HepG2 (cell line): ENCODE results near the gene FAM171A2. TPM values are rescaled to one million over a fixed set of nuclear protein-coding genes. Genes with fewer than 3 reads are reported as not detected.

Experiments
- ATAC-seq: fragments of 200-7000 bp; cut with Tn5 transposase; 3 replicates; pipeline ENCODE4 v1.9.1; 2020; ENCODE audit warnings: mild to moderate bottlenecking, moderate library complexity
- BruUV-seq: library from RNA; stranded (reverse); fragments of 400-500 nt; replicated peaks from 2 replicates; lab custom pipeline; 2021; lab: Mats Ljungman, UMichigan
- CTCF ChIA-PET: fragments of 300-600 bp; formaldehyde crosslinking; extraction: SDS; loops from one replicate; lab custom pipeline; 2021; ENCODE audit warnings: low total read pairs, inconsistent platforms, low intra/inter-chr PET ratio; lab: Yijun Ruan, JAX
- POLR2A ChIA-PET: fragments of 350-600 bp; sonication (Branson Sonifier 250); formaldehyde crosslinking; loops from one replicate; lab custom pipeline; 2020; ENCODE audit warnings: antibody characterized with exemption, inconsistent platforms; lab: Yijun Ruan, JAX
- DNase-seq: peaks from one replicate; pipeline ENCODE4 v3.0.0-alpha.2; 2015; ENCODE audit warnings: low spot score
- FAIRE-seq: peaks from 3 replicates; lab custom pipeline; 2011; peaks lifted over from hg19 to GRCh38; lab: Jason Lieb, UNC
- H2AFZ ChIP-seq: one replicate; pipeline ENCODE4 v1.6.1; 2011; ENCODE audit warnings: low read length, inconsistent platforms
- H3K27ac ChIP-seq: fragments of 300-600 bp; 3 replicates; pipeline ENCODE4 v1.8.0; 2011; ENCODE audit warnings: mixed run types, mild to moderate bottlenecking, mixed read lengths, low read length, inconsistent platforms; ENCODE audit not compliant: insufficient read depth; ENCODE audit errors: extremely low read length
- H3K27me3 ChIP-seq, 2 experiments: fragments of 200-600 bp in 1 of 2; 2 replicates in 1 of 2; 3 replicates in 1 of 2; pipeline versions ENCODE4 v1.6.0 to v1.8.0; 2011; ENCODE audit warnings: low read length in 2 of 2, mild to moderate bottlenecking in 2 of 2, moderate library complexity in 2 of 2, inconsistent platforms in 1 of 2; ENCODE audit not compliant: insufficient read depth in 2 of 2, control insufficient read depth in 1 of 2
- H3K36me3 ChIP-seq, 2 experiments: fragments of 200-600 bp in 1 of 2; replicated peaks in 1 of 2; 2 replicates in 1 of 2; 3 replicates in 1 of 2; pipeline versions ENCODE4 v1.5.1 to v1.8.0; 2011; ENCODE audit warnings: low read length in 2 of 2, inconsistent platforms in 1 of 2; ENCODE audit not compliant: insufficient read depth in 2 of 2, control insufficient read depth in 1 of 2
- H3K4me1 ChIP-seq: 2 replicates; pipeline ENCODE4 v1.5.1; 2012; ENCODE audit warnings: low read length, inconsistent platforms; ENCODE audit not compliant: insufficient read depth
- H3K4me2 ChIP-seq: 2 replicates; pipeline ENCODE4 v1.6.0; 2011; ENCODE audit warnings: low read depth, low read length, inconsistent platforms
- H3K4me3 ChIP-seq, 3 experiments: fragments of 200-600 bp in 1 of 3; sonication (generic), shearing (Covaris generic) in 1 of 3; replicated peaks in 1 of 3; 2 replicates each; pipeline ENCODE4 v1.5.1; 2011 to 2016; ENCODE audit warnings: low read length in 3 of 3, inconsistent platforms in 2 of 3, low read depth in 2 of 3, mild to moderate bottlenecking in 2 of 3, control low read depth in 1 of 3, mixed read lengths in 1 of 3; ENCODE audit not compliant: insufficient read depth in 1 of 3
- H3K79me2 ChIP-seq: one replicate; pipeline ENCODE4 v1.6.1; 2011; ENCODE audit warnings: low read length, inconsistent platforms; ENCODE audit not compliant: insufficient read depth
- H3K9ac ChIP-seq: 2 replicates; pipeline ENCODE4 v1.6.0; 2011; ENCODE audit warnings: mild to moderate bottlenecking, low read depth, low read length, inconsistent platforms; ENCODE audit not compliant: insufficient read depth
- H3K9me3 ChIP-seq: 2 replicates; pipeline ENCODE4 v1.5.1; 2012; ENCODE audit warnings: mild to moderate bottlenecking, low read length
- H4K20me1 ChIP-seq: 2 replicates; pipeline ENCODE4 v1.6.0; 2011; ENCODE audit warnings: inconsistent platforms, mild to moderate bottlenecking, low read length, moderate library complexity; ENCODE audit not compliant: insufficient read depth
- DMAP1 ChIP-seq: IDR thresholded peaks from 2 replicates; pipeline ENCODE4 v1.6.1; 2016
- HCFC1 ChIP-seq: fragments of 150-350 bp; IDR thresholded peaks from 2 replicates; pipeline ENCODE4 v1.6.1; 2014; ENCODE audit warnings: low read depth, low read length
- KIAA2018 ChIP-seq: sonication (generic); formaldehyde crosslinking; IDR thresholded peaks from 2 replicates; pipeline ENCODE4 v1.5.0; 2020; ENCODE audit warnings: mild to moderate bottlenecking, missing genetic modification reagents, borderline replicate concordance
- NFKB2 ChIP-seq: sonication (generic); formaldehyde crosslinking; IDR thresholded peaks from 2 replicates; pipeline ENCODE4 v1.4.0; 2020; ENCODE audit warnings: missing genetic modification reagents, borderline replicate concordance
- RBAK ChIP-seq: sonication (generic); formaldehyde crosslinking; IDR thresholded peaks from 2 replicates; pipeline ENCODE4 v1.5.1; 2020; ENCODE audit warnings: mild to moderate bottlenecking, missing genetic modification reagents
- SP140L ChIP-seq: sonication (generic); formaldehyde crosslinking; IDR thresholded peaks from 2 replicates; pipeline ENCODE4 v1.4.0; 2020; ENCODE audit warnings: missing genetic modification reagents, borderline replicate concordance
- SRSF1 ChIP-seq: fragments of 200-400 bp; formaldehyde crosslinking; optimal IDR thresholded peaks from 2 replicates; pipeline ENCODE3; 2017; ENCODE audit warnings: mild to moderate bottlenecking, low read depth, low read length, moderate library complexity
- SSRP1 ChIP-seq: IDR thresholded peaks from 2 replicates; pipeline ENCODE4 v1.6.1; 2016; ENCODE audit warnings: control low read depth
- ZC3H13 ChIP-seq: sonication (generic); formaldehyde crosslinking; IDR thresholded peaks from 2 replicates; pipeline ENCODE4 v1.8.1; 2023; ENCODE audit warnings: mild to moderate bottlenecking, missing genetic modification reagents, moderate library complexity
- ZNF124 ChIP-seq: sonication (generic); formaldehyde crosslinking; IDR thresholded peaks from 2 replicates; pipeline ENCODE4 v1.4.0; 2020; ENCODE audit warnings: missing genetic modification reagents
- WGBS: methylation state at CpG from one replicate; pipeline ENCODE4 v1.1.6; 2017; ENCODE audit warnings: low lambda C conversion rate; 5-methylcytosine and 5-hydroxymethylcytosine counted together
- in situ Hi-C: cut with HindIII; loops from 2 replicates; pipeline ENCODE4 v1.10.0; 2017; ENCODE audit warnings: low pct_unique_long_range_greater_than_20kb; ENCODE audit not compliant: extremely low pct_ligation_motif_present
- intact Hi-C: fragments of 100-400 bp; cut with micrococcal nuclease; formaldehyde crosslinking; loops from one replicate; pipeline ENCODE4 v1.10.0; 2022; ENCODE audit not compliant: unreplicated experiment
- polyA plus RNA-seq, 8 experiments: library from polyadenylated mRNA; depleted of rRNA in 3 of 8; stranded (reverse) in 7 of 8; unstranded in 1 of 8; fragments of >200 nt; fragmentation: Illumina TruSeq in 4 of 8; extraction: Trizol in 4 of 8; gene quantifications; 2 replicates each; pipeline versions ENCODE4 v1.2.1 to v1.2.3, GENCODE V29; 2011 to 2016; ENCODE audit warnings: low read depth in 4 of 8, missing spikeins in 1 of 8, mixed read lengths in 1 of 8; ENCODE audit not compliant: insufficient read depth in 1 of 8
- total RNA-seq, 5 experiments: library from RNA; depleted of rRNA; stranded (reverse); fragments of >200 nt; fragmentation: Illumina TruSeq; extraction: Trizol; gene quantifications; 2 replicates each; pipeline ENCODE4 v1.2.3, GENCODE V29; 2016; ENCODE audit warnings: low read depth in 1 of 5
- TF ChIP-seq, protein P1 (sequence below): sonication (generic); formaldehyde crosslinking; IDR thresholded peaks from 2 replicates; pipeline ENCODE4 v1.5.0; 2020; ENCODE audit warnings: missing genetic modification reagents

The FAM171A2 gene
- total and polyA plus RNA-seq, 2 of the 13 experiments (the other 11 are each of a cell fraction or from before 2014, with no cell fraction given) = 1.8 to 3.6 TPM

DNA sequence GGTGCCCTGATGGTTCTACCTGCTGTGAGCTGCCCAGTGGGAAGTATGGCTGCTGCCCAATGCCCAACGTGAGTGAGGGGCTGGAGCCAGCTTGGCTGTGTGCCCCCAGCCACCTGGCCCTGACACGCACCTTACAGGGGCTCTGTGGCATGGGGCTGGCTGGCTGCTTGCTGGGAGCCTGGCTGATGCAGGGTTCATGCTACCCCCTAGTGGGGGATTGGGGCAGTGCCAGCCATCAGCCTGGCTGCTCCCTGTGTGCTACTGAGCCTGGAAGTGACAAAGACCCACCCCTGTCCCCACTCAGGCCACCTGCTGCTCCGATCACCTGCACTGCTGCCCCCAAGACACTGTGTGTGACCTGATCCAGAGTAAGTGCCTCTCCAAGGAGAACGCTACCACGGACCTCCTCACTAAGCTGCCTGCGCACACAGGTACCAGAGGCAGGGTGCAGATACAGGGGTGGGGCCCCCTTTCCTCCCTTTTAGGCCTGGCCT lies 12.9 kb downstream of the FAM171A2 start (continued):
- TF ChIP-seq KIAA2018 (CRISPR knock-in tag) = no peak
- no peak for TF ChIP-seq ZC3H13 (CRISPR knock-in tag)
- TF ChIP-seq NFKB2 (CRISPR knock-in tag) = peak; percentile 59; the same call in 1 of the 2 replicates

DNA sequence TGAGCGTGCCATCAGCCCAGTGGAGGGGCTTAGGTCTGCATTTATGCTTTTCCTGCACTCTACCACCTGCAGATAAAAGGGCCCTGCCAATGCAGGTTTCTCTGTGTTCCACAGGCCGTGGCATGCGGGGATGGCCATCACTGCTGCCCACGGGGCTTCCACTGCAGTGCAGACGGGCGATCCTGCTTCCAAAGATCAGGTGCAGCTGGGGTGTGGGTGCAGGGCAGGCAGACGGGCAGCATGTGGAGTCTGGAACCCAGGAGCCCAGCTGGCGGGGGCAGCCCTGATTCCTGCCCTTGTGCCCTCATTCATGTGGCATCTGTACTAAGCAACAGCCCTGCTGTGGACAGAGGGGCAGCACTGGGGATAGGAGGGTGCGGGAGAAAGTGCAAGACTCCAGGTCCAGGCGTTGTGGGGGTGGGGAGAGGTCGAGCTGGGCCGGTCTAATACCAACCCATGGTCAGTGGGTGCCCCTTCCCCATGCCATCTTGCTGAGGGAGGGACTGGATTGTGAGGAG lies 14.0 kb downstream of the FAM171A2 start:
- ATAC-seq (no peak), FAIRE-seq (no peak), DNase-seq (no peak)
- H3K4me1 ChIP-seq = peaks cover 10% of the 10 kb centered on the region
- POLR2A ChIA-PET = no interaction called here
- H3K79me2 ChIP-seq = peaks cover 4% of the 10 kb centered on the region
- H3K27me3 ChIP-seq = no peaks in the 10 kb centered on the region
- no TSS peak for BruUV-seq
- H3K36me3 ChIP-seq = peaks cover 9 to 30% of the 10 kb centered on the region in 2 experiments
- H3K4me2 ChIP-seq = no peak overlapping the region
- no peak for TF ChIP-seq DMAP1 (CRISPR knock-in tag)
- TF ChIP-seq, protein P1, sequence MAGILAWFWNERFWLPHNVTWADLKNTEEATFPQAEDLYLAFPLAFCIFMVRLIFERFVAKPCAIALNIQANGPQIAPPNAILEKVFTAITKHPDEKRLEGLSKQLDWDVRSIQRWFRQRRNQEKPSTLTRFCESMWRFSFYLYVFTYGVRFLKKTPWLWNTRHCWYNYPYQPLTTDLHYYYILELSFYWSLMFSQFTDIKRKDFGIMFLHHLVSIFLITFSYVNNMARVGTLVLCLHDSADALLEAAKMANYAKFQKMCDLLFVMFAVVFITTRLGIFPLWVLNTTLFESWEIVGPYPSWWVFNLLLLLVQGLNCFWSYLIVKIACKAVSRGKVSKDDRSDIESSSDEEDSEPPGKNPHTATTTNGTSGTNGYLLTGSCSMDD (CRISPR knock-in tag) = no peak
- no peak for TF ChIP-seq ZNF124 (CRISPR knock-in tag)
- no peak for TF ChIP-seq SP140L (CRISPR knock-in tag)
- TF ChIP-seq SRSF1 = no peak
- no peak for TF ChIP-seq SSRP1
- no peak for TF ChIP-seq RBAK
- TF ChIP-seq HCFC1 = no peak
- H4K20me1 ChIP-seq = no peaks in the 10 kb centered on the region
- H3K9ac ChIP-seq = no peak overlapping the region
- in situ Hi-C loops (no loop called here), intact Hi-C loops (loop anchor here (10.0 kb wide), 1 partner anchor 175 kb away; no protein-coding TSS in a partner anchor)
- CTCF ChIA-PET = no interaction called here
- WGBS = 87% methylated on average over 8 of the region's 12 CpGs
- no peak overlapping the region for H2AFZ ChIP-seq
- no peak overlapping the region for H3K4me3 ChIP-seq
- H3K27ac ChIP-seq = no peak overlapping the region
- no peaks in the 10 kb centered on the region for H3K9me3 ChIP-seq
